NCI-H2196 treated with DMSO at 0.1 percent for 48 hours (cell line): ENCODE measurements around the gene SLC29A4.
"Not testable (repeated sequence)": the region's sequence is repeated elsewhere in the genome, so short reads cannot be mapped to it uniquely, and the experiment has no call there.

Experiments
- DNase-seq: peaks from one replicate; lab custom pipeline; 2025; ENCODE audit not compliant: unreplicated experiment; lab: John Stamatoyannopoulos, UW

SLC29A4 gene

DNA sequence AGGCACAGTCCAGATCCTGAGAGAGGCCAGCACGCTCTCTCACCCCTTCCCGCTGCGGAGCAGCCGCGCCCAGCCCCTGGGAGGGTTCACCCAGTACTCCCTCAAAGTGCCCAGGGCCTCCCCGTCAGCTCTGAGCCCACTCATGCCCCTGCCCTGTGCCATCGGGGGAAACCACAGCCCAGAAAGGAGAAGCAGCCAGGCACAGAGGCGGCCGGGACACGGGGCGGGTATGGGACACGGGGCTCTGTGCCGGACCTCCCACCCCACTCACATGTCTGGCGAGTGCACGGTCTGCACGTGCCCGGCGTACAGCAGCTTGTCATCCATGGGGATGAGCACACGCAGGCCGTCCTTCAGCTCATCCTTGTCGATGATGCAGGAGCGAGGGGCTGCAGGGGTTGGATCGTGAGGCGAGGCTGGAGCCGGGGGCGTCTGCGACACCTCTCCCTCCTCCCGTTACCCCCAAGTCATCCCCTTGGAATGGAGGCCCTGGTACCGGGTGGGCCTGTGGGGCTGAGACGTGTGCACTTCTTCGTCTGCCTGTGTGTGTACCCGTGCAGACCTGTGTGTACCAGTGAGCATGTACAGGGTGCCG lies 38.2 kb downstream of the SLC29A4 start:
- DNase-seq: no peak

DNA sequence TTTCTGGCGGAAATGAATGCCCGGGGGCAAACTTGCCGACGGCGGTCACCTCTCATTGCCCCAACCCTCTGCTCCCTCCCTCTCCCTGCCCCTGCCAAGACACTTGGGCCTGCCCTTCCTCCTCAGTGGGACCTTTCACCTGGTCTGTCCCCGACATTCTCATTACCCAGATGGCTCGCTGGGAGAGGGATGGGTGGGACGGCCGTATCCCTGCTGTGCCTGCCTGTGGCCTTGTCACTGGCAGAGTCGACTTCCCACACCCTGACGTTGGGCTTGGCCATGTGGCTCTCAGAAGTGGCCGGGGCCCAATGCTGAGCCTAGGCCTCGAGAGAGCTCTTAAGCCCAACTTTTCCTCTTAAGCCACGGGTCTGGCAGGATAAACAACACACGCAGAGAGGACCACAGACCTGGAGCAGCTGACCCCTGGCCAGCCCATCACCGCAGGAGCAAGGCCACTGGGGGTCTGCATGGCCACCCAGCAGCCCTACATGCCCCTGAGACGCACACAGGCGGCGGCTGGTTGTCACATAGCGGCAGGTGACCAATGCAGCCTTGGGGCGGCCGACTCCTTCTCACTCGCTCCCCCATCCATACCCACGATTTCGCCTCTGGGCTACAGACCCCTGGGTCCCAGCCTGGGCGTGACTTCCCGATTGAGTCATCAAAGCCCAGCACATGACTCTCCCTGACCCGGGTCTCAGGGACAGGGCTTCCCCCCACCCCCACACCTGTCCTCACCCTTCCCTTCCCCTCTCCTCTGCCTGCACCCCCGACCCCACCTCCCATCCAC lies 40.1 kb downstream of the SLC29A4 start:
- no peak for DNase-seq

DNA sequence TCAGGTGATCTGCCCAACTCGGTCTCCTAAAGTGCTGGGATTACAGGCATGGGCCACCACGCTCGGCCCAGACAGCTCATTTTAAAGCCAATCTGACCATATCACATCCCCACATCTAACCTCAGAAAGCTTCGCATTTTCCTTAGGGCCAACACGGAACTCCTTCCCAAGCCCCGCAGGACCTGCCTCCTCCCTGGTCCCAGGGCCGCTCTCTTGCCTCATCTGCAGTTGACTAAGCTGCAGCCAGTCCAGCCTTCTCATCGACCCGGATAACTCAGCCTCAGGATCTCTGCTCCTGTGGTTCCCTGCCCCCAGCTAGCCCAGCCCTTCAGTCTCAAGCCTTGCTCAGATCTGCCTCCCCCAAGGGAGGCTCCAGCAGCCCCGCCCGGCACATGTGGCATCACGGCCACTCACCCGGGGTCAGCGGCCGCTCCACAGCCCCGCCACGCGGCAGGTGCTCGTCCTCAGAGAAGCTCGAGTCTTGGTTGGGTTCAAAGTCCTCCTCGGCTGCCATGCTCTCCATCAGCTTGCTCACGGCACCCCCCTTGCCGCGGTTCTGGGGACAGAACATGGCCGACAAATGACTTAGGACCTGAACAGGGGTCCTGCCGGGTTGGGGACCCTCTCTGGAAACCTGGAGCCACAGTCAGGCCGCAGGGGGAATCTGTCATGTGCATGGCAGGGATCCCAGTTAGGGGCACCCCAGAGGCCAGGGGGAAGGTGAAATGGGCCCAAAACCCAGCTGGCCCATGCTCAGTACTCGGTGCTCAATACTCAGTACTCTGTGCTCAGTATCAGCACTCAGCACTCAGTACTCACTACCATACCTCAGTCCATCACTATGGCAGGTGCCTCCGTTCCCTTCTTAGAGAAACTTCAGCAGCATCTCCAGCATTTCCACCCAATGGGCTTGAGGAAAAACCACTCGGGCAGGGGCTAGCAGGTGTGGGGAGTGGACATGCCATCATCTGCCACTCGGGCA lies 41.3 kb downstream of the SLC29A4 start:
- not testable (repeated sequence) for DNase-seq

GRCh38 chr7:5324961-5325360 lies 42.2 kb downstream of the SLC29A4 start:
- no peak for DNase-seq

DNA sequence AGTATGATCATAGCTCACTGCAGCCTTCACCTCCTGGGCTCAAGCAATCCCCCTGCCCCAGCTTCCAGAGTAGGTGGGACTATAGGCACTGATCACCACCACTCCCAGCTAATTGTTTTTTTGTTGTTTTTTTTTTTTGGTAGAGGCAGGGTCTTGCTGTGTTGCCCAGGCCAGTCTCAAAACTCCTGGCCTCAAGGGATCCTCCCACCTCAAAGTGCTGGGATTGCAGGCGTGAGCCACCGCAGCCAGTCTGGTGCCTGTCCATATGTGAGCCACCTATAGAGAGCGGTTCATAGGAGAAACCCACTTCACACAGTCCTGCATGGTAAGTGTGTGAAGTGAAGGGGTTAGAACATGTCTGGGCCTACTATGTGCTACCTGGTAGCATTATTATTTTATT lies 47.5 kb downstream of the SLC29A4 start:
- no peak for DNase-seq

GRCh38 chr7:5332579-5332978 lies 49.8 kb downstream of the SLC29A4 start:
- DNase-seq: no peak

DNA sequence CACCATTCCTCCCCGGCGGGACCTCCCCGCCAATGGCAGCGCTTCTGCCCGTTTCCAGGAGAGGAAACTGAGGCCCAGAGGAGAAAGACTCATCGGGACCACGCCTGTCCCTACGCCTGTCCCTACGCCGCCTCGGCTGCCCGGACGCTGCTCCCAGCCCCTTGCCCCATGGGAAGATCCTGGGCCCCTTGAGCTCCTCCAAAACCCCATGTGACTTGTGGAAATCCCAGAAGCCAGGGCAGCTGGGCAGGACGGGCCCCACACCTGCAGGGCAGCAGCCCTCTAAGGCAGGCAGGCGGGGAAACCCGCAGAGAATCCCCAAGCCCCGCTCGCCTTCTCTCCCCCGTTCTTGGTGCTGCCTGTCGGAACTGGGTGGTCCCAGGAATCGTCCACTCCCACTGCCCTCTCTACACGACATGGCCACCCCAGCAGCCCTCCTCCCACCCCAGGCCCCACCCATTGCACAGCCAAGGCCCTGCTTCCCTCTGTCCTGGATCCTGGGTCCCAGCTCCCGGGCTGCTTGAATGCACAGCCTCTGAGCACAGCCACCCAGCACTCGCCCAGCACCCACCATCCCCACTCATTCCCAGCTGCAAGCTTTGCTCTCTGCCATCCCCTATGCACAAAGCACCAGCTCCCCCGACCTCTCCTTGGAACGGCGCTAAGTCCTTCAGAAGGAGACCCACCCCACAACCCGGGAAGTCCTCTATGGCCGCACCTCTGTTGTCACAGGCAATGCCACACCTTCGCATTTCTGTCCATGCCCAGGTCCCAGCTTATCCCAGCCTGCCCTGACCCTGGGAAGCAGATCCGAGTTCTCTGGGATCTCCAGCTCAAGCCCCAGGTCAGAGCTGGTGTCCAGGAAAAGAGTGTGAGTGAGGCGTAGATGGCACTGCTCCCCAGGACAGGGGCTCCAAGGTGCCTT lies 50.6 kb downstream of the SLC29A4 start:
- no peak for DNase-seq

DNA sequence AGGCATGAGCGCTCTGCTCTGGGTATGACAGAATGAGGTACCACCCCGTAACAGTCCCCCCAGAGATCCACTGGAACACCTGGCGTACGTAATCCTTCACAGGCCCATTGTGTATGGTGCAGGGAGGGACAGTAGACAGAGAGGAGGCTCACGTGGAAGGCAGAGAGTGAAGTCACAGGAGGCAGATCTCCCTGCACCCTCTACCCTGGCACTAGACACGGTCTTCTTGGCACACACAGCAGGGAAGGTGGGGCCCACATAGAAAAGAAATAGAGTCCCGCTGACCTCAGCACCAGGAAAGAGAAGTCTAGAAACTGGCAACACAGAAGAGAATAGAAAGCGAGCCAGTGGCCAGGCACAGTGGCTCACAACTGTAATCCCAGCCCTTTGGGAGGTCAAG lies 51.9 kb downstream of the SLC29A4 start:
- DNase-seq: no peak

DNA sequence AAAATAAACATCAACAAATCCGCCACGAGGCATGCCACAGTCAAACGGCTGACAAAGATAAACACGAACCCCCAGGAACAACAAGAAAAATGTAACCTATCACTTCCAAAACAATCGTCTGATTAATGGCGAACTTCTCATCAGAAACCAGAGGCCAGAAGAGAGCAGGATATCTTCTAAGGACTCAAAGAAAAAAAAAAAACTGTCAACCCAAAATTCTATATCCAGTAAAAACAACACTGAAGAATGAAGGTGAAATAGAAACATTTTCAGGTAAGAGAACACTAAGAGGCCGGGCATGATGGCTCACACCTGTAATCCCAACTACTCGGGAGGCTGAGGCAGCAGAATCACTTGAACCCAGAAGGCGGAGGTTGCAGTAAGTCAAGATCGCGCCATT lies 54.3 kb downstream of the SLC29A4 start:
- no peak for DNase-seq

DNA sequence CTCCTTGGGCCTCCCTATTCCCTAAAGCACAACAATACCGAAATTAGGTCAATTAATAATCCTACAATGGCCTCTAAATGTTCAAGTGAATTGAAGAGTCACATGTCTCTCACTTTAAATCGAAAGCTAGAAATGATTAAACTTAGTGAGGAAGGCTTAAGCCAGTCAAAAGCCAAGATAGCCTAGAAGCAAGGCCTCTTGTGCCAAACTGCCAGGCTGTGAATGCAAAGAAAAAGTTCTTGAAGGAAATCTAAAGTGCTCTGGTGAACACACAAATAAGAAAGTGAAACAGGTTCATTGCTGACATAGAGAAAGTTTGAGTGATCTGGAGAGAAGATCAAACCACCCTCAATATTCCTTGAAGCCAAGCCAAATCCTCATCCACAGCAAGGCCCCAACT lies 57.2 kb downstream of the SLC29A4 start:
- no peak for DNase-seq

DNA sequence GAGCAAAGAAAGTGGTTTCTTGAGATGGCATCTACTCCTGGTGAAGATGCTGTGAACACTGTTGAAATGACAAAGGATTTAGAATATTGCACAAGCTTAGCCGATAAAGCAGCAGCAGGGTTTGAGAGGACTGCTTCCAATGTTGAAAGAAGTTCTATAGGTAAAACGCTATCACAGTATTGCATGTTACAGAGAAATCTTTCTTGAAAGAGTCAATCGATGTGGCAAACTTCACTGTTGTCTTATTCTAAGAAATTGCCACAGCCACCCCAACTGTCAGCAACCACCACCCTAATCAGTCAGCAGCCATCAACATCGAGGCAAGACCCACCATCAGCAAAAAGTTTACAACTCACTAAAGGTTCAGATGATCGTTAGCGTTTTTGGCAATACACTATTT lies 59.9 kb downstream of the SLC29A4 start:
- no peak for DNase-seq

- DNase-seq: no peak
Measured at GRCh38 chr7:5343884-5344283, 61.1 kb downstream of the SLC29A4 start.

- no peak for DNase-seq
Measured at GRCh38 chr7:5344342-5344741, 61.6 kb downstream of the SLC29A4 start.

DNA sequence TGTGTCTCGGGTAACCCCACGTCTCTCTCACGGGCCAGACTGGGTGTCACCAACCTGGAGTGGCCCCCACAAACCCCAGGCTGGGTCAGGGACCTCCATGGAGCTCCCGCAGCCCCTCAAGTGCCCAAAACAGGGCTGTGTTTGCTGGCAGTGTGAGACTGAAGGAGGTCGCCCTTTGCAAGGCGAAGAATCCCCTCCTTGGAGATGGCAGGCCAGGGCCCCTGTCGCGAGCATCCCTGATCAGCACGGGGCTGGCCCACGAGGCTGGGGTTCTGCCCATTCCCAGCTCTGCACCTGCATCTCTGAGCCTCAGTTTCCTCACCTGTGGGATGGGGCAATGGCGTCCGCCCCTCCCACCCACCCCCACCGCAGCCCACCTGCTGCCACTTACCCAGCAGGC lies 62.4 kb downstream of the SLC29A4 start:
- no peak for DNase-seq

DNA sequence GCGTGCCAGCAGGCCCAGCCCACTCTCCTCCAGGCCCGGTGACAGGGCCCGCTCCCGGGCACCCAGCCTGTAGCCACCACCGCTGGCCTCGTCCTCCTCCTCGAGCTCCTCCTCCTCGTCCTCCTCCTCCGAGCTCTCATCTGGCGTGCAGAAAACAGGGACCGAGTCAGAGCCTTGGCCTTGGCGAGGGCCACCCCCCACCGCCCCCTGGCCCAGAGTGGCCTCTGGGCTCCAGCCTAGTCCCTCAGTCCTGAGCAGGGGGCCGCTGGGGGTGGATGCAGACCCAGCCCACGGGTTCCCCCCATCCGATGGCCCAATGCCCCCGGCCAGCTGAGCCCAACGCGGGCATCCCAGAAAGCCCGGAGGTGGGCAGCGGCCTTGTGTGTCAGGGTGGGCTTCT lies 62.9 kb downstream of the SLC29A4 start:
- no peak for DNase-seq

DNA sequence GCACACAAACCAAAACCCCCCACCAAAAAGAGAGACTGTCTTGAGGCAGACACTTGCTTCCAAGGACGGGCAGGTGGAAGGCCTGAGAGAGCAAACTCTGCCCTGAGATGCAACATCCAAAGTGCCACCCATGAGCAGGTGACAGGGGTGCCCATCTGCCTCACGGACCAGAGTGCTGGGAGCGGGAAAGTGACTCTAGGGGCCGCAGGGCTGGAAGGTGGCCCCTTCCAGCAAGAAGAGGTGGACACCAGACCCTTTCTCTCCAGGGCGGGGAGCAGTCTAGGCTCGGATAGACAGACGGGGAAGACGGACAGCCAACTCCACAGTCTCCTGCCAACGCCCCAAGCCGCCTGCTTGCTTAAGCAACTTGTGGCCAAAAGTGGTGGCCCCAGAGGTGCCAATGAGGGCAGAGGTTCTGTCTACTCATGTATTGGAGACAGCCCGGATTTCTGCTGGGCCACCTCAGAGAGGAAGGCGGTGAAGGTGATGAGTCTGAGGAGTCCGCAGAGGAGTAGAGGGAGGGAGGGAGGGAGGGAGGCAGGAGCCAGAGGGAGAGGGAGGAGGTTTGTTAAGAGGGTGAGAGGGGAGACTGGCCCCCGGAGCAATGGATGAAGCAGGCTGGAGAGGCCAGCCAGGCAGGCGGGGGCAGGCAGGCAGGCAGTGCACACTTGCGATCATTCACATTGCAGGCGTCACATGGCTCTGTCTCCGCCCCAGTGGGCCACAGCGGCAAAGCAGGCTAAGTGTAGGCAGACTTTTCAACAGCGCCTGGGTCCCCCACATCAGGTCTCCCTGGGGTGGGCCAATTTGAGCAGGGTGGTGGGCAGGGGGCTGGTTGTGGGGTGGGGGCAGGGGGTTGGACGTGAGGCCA lies 65.6 kb downstream of the SLC29A4 start:
- DNase-seq: no peak

- no peak for DNase-seq
Measured at GRCh38 chr7:5349005-5349380, 66.2 kb downstream of the SLC29A4 start.

DNA sequence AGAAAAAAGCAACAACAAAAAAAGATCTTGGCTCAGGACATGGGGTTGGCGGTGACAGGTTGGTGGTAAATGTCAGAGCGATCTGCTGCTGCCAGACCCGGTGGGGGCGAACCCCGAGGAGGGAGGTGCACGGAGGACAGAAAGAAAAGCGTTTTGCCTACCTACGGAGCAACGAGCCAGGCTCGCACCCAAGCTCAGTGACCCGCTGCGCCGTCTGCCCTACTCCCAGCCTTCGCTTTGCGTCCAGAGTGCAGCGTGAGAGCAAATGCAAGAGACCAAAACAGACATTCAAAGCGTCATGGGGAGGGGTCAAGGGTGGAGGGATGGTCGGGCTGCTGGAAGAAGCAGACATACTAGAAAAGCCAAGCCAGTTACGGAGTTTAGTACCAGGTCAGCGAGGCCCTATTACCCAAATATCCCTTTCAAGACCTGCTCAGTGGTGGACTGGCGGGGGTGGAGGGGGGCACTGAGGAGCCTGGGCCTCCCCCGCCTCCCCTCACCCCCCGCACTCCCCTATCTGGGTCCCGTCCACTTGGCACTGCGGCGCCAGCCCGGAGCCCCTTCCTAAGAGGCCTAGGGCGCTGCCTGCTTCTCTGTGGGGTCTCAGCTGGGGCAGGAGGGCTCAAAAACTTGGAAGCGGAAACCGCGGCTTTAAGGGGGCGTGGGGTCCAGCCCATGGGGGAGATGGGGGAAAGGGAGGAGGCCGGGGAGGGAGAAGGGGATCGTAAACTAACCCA lies 66.9 kb downstream of the SLC29A4 start:
- no peak for DNase-seq

- DNase-seq: no peak
Measured at GRCh38 chr7:5350174-5350463, 67.4 kb downstream of the SLC29A4 start.
